Muscle of arm (tissue), 12 donors: ENCODE measurements around the gene AVPI1. TPM values are rescaled to one million over a fixed set of nuclear protein-coding genes. Genes with fewer than 3 reads are reported as not detected.
A peak's percentile ranks its signal among the peaks of the same experiment; 100 is the strongest.
"Not testable (repeated sequence)": the region's sequence is repeated elsewhere in the genome, so short reads cannot be mapped to it uniquely, and the experiment has no call there.

Experiments
- DNase-seq: peaks from one replicate; pipeline ENCODE4 v3.0.0-alpha.2; 2013
- polyA plus RNA-seq, 12 donors: library from polyadenylated mRNA; unstranded; fragments of 120-200 nt; gene quantifications; one replicate each; pipeline ENCODE4 v1.2.1, GENCODE V29; 2013; ENCODE audit not compliant: insufficient read length in 12 of 12

AVPI1 gene
- polyA plus RNA-seq, 12 donors: 2.9 to 12.8 (median 4.0) TPM; not detected in 1

GRCh38 chr10:97642471-97643159 lies 44.4 kb downstream of the AVPI1 start:
- DNase-seq: not testable (repeated sequence)

- no peak for DNase-seq
Measured at GRCh38 chr10:97640868-97641811, 45.9 kb downstream of the AVPI1 start.

DNA sequence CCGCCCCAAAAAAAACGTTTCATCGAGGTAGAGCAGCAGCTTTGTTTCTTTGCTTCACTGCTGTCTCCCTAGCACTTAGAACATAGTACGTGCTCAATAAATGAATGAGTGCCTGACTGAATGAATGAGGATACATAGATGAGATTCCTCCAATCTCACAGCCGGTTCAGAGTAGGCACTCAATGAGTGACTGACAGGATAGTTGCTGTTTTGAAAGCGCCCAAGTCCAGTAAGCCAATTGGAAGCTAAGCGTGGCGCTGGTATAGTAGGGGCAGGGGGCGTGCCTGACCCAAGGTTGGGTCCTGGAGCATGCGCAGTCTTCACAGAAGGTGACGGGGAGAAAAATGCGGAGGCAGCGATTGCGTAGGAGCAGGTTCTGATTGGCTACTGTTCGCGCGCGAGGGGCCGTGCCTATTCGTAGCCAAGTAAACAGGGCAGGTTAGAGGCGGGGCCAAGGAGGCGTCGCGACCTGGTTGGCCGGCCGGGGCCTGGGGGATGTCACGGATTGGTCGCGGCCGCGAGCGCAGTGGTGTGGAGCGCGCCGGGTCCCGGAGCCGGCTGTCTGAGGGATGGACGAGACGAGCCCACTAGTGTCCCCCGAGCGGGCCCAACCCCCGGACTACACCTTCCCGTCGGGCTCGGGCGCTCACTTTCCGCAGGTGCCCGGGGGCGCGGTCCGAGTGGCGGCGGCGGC lies 46.7 kb downstream of the AVPI1 start, which contains the start of gene PI4K2A:
Gene PI4K2A (plus strand): TSS at position 498 of the 694 bp plus-strand sequence. CDS start 72 bp downstream, at position 570.
- peak; percentile 98 for DNase-seq

GRCh38 chr10:97639090-97639489 lies 48.0 kb downstream of the AVPI1 start:
- DNase-seq: not testable (repeated sequence)

DNA sequence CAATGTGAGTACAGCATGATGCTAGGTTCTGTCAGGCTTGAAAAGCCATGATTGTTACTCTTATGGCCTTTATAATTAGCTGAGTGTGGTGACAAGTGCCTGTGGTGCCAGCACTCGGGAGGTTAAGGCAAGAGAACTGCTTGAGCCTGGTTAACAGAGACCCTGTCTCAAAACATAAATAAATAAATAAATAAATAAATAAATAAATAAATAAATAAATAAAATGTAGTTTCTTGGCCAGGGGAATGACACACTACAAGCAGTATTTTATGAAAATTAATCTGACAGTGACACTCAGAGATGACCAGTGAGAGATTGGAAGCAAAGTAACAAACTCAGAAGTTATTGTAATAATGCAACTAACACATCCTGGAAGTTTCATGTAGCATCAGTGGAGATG lies 51.5 kb downstream of the AVPI1 start:
- DNase-seq: no peak

- no peak for DNase-seq
Measured at GRCh38 chr10:97633921-97634320, 53.1 kb downstream of the AVPI1 start.

GRCh38 chr10:97632949-97633884 lies 53.8 kb downstream of the AVPI1 start, which contains the start of gene MORN4:
TSS of gene MORN4 (minus strand) at chr10:97633500. CDS start at chr10:97619653, 13,847 bp downstream.
- peak; percentile 93 for DNase-seq

GRCh38 chr10:97631098-97631497 lies 55.9 kb downstream of the AVPI1 start:
- DNase-seq: no peak

DNA sequence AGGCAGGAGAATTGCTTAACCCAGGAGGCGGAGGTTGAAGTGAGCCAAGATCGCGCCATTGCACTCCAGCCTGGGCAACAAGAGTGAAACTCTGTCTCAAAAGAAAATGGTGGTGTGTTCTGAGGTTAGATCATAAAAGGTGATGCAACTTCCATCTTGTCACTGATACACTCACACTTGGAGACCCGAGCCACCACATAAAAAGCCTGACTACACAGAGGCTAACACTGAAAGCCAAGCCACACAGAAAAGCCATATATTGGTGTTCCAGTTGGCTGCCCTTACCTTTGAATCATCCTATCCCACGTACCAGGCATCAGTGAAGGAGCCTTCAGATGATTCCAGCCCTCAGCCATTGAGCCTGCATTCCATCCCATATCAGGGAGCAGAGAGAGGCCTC lies 57.8 kb downstream of the AVPI1 start:
- no peak for DNase-seq

DNA sequence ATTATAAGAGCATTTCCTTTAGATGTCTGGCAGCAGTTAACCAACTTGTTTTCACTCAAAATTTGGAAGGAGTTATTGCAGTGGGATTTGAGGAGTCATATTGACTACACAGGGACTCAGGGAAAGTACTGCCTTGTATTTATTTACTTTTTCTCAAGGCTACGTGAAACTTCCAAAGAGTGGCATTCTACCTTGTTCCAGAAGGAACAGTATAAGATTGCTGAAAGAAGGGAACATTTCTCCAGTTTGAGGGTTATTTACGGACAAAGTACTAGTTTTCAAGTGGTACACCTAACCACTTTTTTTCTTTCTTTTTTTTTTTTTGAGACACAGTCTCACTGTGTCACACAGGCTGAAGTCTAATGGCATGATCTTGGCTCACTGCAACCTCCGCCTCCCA lies 58.8 kb downstream of the AVPI1 start:
- no peak for DNase-seq

- no peak for DNase-seq
Measured at GRCh38 chr10:97627731-97628130, 59.3 kb downstream of the AVPI1 start.

Other genes with a start within 250 kb of the AVPI1 start
- gene EXOSC1, start 241.2 kb downstream of the AVPI1 start, polyA plus RNA-seq: 10 to 100 TPM in 11 of 12 donors, not detected in 1; 24.0 to 31.5 (median 27.5) TPM
- 10 to 100 TPM in 11 of 12 donors, not detected in 1; 23.8 to 39.9 (median 30.6) TPM for gene ZDHHC16, start 241.1 kb downstream of the AVPI1 start, polyA plus RNA-seq
- 10 to 100 TPM in 11 of 12 donors, not detected in 1; 41.0 to 81.2 (median 62.2) TPM for gene MMS19, start 188.8 kb downstream of the AVPI1 start, polyA plus RNA-seq
- gene UBTD1, start 188.3 kb downstream of the AVPI1 start, polyA plus RNA-seq: 10 to 100 TPM in 8 of 12 donors, 1 to 10 TPM in 3, not detected in 1; 9.5 to 21.4 (median 12.1) TPM
- 10 to 100 TPM in 7 of 12 donors, 1 to 10 TPM in 4, not detected in 1; 3.8 to 43.4 (median 19.2) TPM for gene ANKRD2, start 114.5 kb downstream of the AVPI1 start, polyA plus RNA-seq
- 1 to 10 TPM in 5 of 12 donors, under 1 TPM in 5, not detected in 2; 0.45 to 1.7 (median 0.96) TPM for gene HOGA1, start 102.9 kb downstream of the AVPI1 start, polyA plus RNA-seq
- gene C10orf62, start 97.5 kb downstream of the AVPI1 start, polyA plus RNA-seq: under 1 TPM in 3 of 12 donors, not detected in 9; 0.18 to 0.20 (median 0.18) TPM
- gene MORN4, start 53.7 kb downstream of the AVPI1 start, polyA plus RNA-seq: 1 to 10 TPM in 11 of 12 donors, not detected in 1; 3.8 to 7.6 (median 5.6) TPM
- 10 to 100 TPM in 4 of 12 donors, 1 to 10 TPM in 7, not detected in 1; 7.8 to 11.6 (median 9.7) TPM for gene PI4K2A, start 46.6 kb downstream of the AVPI1 start, polyA plus RNA-seq
- gene MARVELD1, start 26.5 kb upstream of the AVPI1 start, polyA plus RNA-seq: 10 to 100 TPM in 11 of 12 donors, not detected in 1; 31.9 to 84.4 (median 48.2) TPM
- 10 to 100 TPM in 11 of 12 donors, not detected in 1; 10.2 to 23.6 (median 11.9) TPM for gene ZFYVE27, start 49.9 kb upstream of the AVPI1 start, polyA plus RNA-seq
- gene SFRP5, start 84.8 kb upstream of the AVPI1 start, polyA plus RNA-seq: 1 to 10 TPM in 8 of 12 donors, under 1 TPM in 2, not detected in 2; 0.95 to 2.3 (median 1.3) TPM
- under 1 TPM in 10 of 12 donors, not detected in 2; 0.04 to 0.65 (median 0.22) TPM for gene GOLGA7B, start 162.6 kb upstream of the AVPI1 start, polyA plus RNA-seq